Common myeloid progenitor, CD34-positive (primary cell): Measurements from ENCODE around the gene CACNA2D1.

Experiments used
- CTCF ChIA-PET: fragments of 350-600 bp; sonication (Branson Sonifier 250); formaldehyde crosslinking; loops from one replicate; lab custom pipeline; 2021; ENCODE audit warnings: antibody characterized with exemption; lab: Charles Lee
- POLR2A ChIA-PET: fragments of 350-600 bp; sonication (Branson Sonifier 250); formaldehyde crosslinking; loops from one replicate; lab custom pipeline; 2021; ENCODE audit warnings: antibody characterized with exemption; lab: Charles Lee
- DNase-seq, 3 donors: peaks; one replicate each; pipeline versions ENCODE4 v3.0.0 to v3.0.0-alpha.2; 2013
- H3K27ac ChIP-seq, 2 experiments: 1 replicate in 1 of 2; 2 replicates in 1 of 2; pipeline ENCODE4 v1.7.0; 2013; ENCODE audit warnings: inconsistent platforms in 2 of 2, low read length in 2 of 2, mild to moderate bottlenecking in 2 of 2, low read depth in 1 of 2, moderate library complexity in 1 of 2; ENCODE audit not compliant: severe bottlenecking in 2 of 2, insufficient read depth in 1 of 2, poor library complexity in 1 of 2
- H3K27me3 ChIP-seq, 5 experiments: replicated peaks in 2 of 5; 1 replicate in 3 of 5; 2 replicates in 2 of 5; pipeline versions ENCODE4 v1.6.1 to v1.7.0; 2013; ENCODE audit warnings: low read length in 4 of 5, mild to moderate bottlenecking in 2 of 5, moderate library complexity in 2 of 5, inconsistent platforms in 1 of 5; ENCODE audit not compliant: insufficient read depth in 5 of 5, control insufficient read depth in 4 of 5
- H3K36me3 ChIP-seq, 4 experiments: 1 replicate in 2 of 4; 2 replicates in 2 of 4; pipeline versions ENCODE4 v1.6.1 to v1.7.0; 2013; ENCODE audit warnings: low read length in 3 of 4, control low read depth in 1 of 4, mild to moderate bottlenecking in 1 of 4; ENCODE audit not compliant: control insufficient read depth in 4 of 4, insufficient read depth in 4 of 4
- H3K4me1 ChIP-seq, 4 experiments: 1 replicate in 3 of 4; 2 replicates in 1 of 4; pipeline versions ENCODE4 v1.6.1 to v1.7.1; 2013; ENCODE audit warnings: low read length in 3 of 4, mild to moderate bottlenecking in 3 of 4, control low read depth in 1 of 4, inconsistent platforms in 1 of 4, moderate library complexity in 1 of 4; ENCODE audit not compliant: control insufficient read depth in 4 of 4, insufficient read depth in 4 of 4; ENCODE audit errors: control extremely low read depth in 1 of 4
- H3K4me3 ChIP-seq, 7 experiments: 1 replicate in 4 of 7; 2 replicates in 3 of 7; pipeline versions ENCODE4 v1.5.1 to v1.7.0; 2013; ENCODE audit warnings: mild to moderate bottlenecking in 7 of 7, low read length in 6 of 7, moderate library complexity in 6 of 7, inconsistent platforms in 2 of 7, low read depth in 2 of 7, control low read depth in 1 of 7; ENCODE audit not compliant: insufficient read depth in 4 of 7, control insufficient read depth in 1 of 7; ENCODE audit errors: extremely low read depth in 1 of 7
- H3K9me3 ChIP-seq, 5 experiments: 1 replicate in 4 of 5; 2 replicates in 1 of 5; pipeline versions ENCODE4 v1.6.1 to v1.7.1; 2013; ENCODE audit warnings: low read length in 4 of 5, mild to moderate bottlenecking in 2 of 5, inconsistent platforms in 1 of 5, low read depth in 1 of 5, moderate library complexity in 1 of 5; ENCODE audit not compliant: control insufficient read depth in 4 of 5, insufficient read depth in 2 of 5; ENCODE audit errors: control extremely low read depth in 1 of 5
- WGBS: methylation state at CpG from one replicate; pipeline ENCODE4 v1.1.5; 2013; ENCODE audit not compliant: insufficient coverage; 5-methylcytosine and 5-hydroxymethylcytosine counted together

CACNA2D1 gene

GRCh38 chr7:82209179-82209747, 234.3 kb downstream of the CACNA2D1 start:
- Histone ChIP-seq H3K36me3 (no peaks in the 10 kb centered on the region), H3K4me3 (no peak overlapping the region), H3K4me1 (no peaks in the 10 kb centered on the region), H3K27me3 (no peaks in the 10 kb centered on the region), H3K9me3 (peaks cover 0 to 3% (median 0%) of the 10 kb centered on the region in 5 experiments), H3K27ac (no peak overlapping the region)
- no peak for DNase-seq
- ChIA-PET POLR2A (no interaction called here), CTCF (no interaction called here)
- WGBS, result no CpG with 5 or more reads among the region's 5 CpGs

- ChIA-PET POLR2A (no interaction called here), CTCF (no interaction called here)
- H3K9me3 ChIP-seq, result no peaks in the 10 kb centered on the region
- H3K4me1 ChIP-seq, result no peaks in the 10 kb centered on the region
- no peak overlapping the region for H3K4me3 ChIP-seq
- H3K27ac ChIP-seq, result no peak overlapping the region
- H3K27me3 ChIP-seq, result no peaks in the 10 kb centered on the region
- WGBS, result 83% methylated on average over 4 of the region's 4 CpGs
- H3K36me3 ChIP-seq, result no peaks in the 10 kb centered on the region
- DNase-seq, result no peak
Measured at GRCh38 chr7:82204694-82205093, 238.9 kb downstream of the CACNA2D1 start.

GRCh38 chr7:82202965-82203364, 240.6 kb downstream of the CACNA2D1 start:
- Histone ChIP-seq H3K4me1 (no peaks in the 10 kb centered on the region), H3K36me3 (no peaks in the 10 kb centered on the region), H3K27ac (no peak overlapping the region), H3K27me3 (no peaks in the 10 kb centered on the region), H3K4me3 (no peak overlapping the region), H3K9me3 (no peaks in the 10 kb centered on the region)
- WGBS, result 93% methylated on average over 9 of the region's 9 CpGs
- no peak for DNase-seq
- POLR2A ChIA-PET, result no interaction called here
- CTCF ChIA-PET, result no interaction called here

- 98% methylated on average over 13 of the region's 13 CpGs for WGBS
- DNase-seq, result no peak
- Histone ChIP-seq H3K27ac (no peak overlapping the region), H3K4me1 (no peaks in the 10 kb centered on the region), H3K4me3 (no peak overlapping the region), H3K36me3 (no peaks in the 10 kb centered on the region), H3K27me3 (no peaks in the 10 kb centered on the region), H3K9me3 (peaks cover 0 to 1% (median 0%) of the 10 kb centered on the region in 5 experiments)
- ChIA-PET CTCF (no interaction called here), POLR2A (no interaction called here)
Measured at GRCh38 chr7:82202107-82202506, 241.5 kb downstream of the CACNA2D1 start.

GRCh38 chr7:82200601-82201000, 243.0 kb downstream of the CACNA2D1 start:
- WGBS, result no CpG with 5 or more reads among the region's 2 CpGs
- CTCF ChIA-PET, result no interaction called here

GRCh38 chr7:82194016-82194643, 249.4 kb downstream of the CACNA2D1 start:
- WGBS, result 82% methylated on average over 2 of the region's 3 CpGs
- H3K9me3 ChIP-seq, result peaks cover 0 to 1% (median 0%) of the 10 kb centered on the region in 5 experiments
- peak in 1 of 3 donors; percentile 2 for DNase-seq
- H3K4me1 ChIP-seq, result no peaks in the 10 kb centered on the region
- H3K27me3 ChIP-seq, result no peaks in the 10 kb centered on the region
- H3K4me3 ChIP-seq, result no peak overlapping the region
- no peaks in the 10 kb centered on the region for H3K36me3 ChIP-seq
- CTCF ChIA-PET, result no interaction called here
- no peak overlapping the region for H3K27ac ChIP-seq
- POLR2A ChIA-PET, result no interaction called here

More at GRCh38 chr7:82200601-82201000, 243.0 kb downstream of the CACNA2D1 start:
- no peaks in the 10 kb centered on the region for H3K36me3 ChIP-seq
- POLR2A ChIA-PET, result no interaction called here
- no peaks in the 10 kb centered on the region for H3K4me1 ChIP-seq
- no peaks in the 10 kb centered on the region for H3K27me3 ChIP-seq
- H3K9me3 ChIP-seq, result peaks cover 0 to 1% (median 0%) of the 10 kb centered on the region in 5 experiments
- H3K27ac ChIP-seq, result no peak overlapping the region
- no peak overlapping the region for H3K4me3 ChIP-seq
- no peak for DNase-seq

GRCh38 chr7:82188636-82189035, 254.9 kb downstream of the CACNA2D1 start:
- DNase-seq, result no peak
- H3K9me3 ChIP-seq, result no peaks in the 10 kb centered on the region
- H3K27me3 ChIP-seq, result no peaks in the 10 kb centered on the region
- ChIA-PET CTCF (no interaction called here), POLR2A (interaction anchor here (0.6 kb wide), 1 partner anchor 548 kb away, joined by 3 read pairs; no protein-coding TSS in a partner anchor)
- no peaks in the 10 kb centered on the region for H3K4me1 ChIP-seq
- no peak overlapping the region for H3K4me3 ChIP-seq
- no CpG with 5 or more reads among the region's 2 CpGs for WGBS
- H3K27ac ChIP-seq, result no peak overlapping the region
- H3K36me3 ChIP-seq, result no peaks in the 10 kb centered on the region
